Calu3 (cell line): ENCODE data around the gene IL12RB1. TPM values are rescaled to one million over a fixed set of nuclear protein-coding genes. Genes with fewer than 3 reads are reported as not detected.

Source experiments
- BruUV-seq: library from RNA; stranded (reverse); fragments of 400-500 nt; replicated peaks from 2 replicates; lab custom pipeline; 2021; lab: Mats Ljungman, UMichigan
- CTCF ChIA-PET: fragments of 300-600 bp; sonication (Branson Sonifier 250); formaldehyde crosslinking; loops from one replicate; lab custom pipeline; 2022; ENCODE audit warnings: antibody characterized with exemption; lab: Charles Lee
- DNase-seq: peaks from one replicate; pipeline ENCODE4 v3.0.0; 2022
- H3K27ac Mint-ChIP-seq: one replicate; pipeline ENCODE4 v1.8.0; 2022; ENCODE audit warnings: mixed read lengths; ENCODE audit not compliant: unreplicated experiment
- H3K27me3 Mint-ChIP-seq: one replicate; pipeline ENCODE4 v1.8.0; 2022; ENCODE audit warnings: mixed read lengths; ENCODE audit not compliant: unreplicated experiment
- H3K36me3 Mint-ChIP-seq: one replicate; pipeline ENCODE4 v1.8.0; 2022; ENCODE audit warnings: mild to moderate bottlenecking, moderate library complexity, mixed read lengths; ENCODE audit not compliant: insufficient read depth, unreplicated experiment
- H3K4me1 Mint-ChIP-seq: one replicate; pipeline ENCODE4 v1.8.0; 2022; ENCODE audit warnings: mild to moderate bottlenecking, low read depth, mixed read lengths; ENCODE audit not compliant: unreplicated experiment
- H3K4me3 Mint-ChIP-seq: one replicate; pipeline ENCODE4 v1.8.0; 2022; ENCODE audit warnings: mild to moderate bottlenecking, low read depth, moderate library complexity, mixed read lengths; ENCODE audit not compliant: unreplicated experiment
- H3K9me3 Mint-ChIP-seq: one replicate; pipeline ENCODE4 v1.8.0; 2022; ENCODE audit warnings: low read depth, mixed read lengths; ENCODE audit not compliant: unreplicated experiment
- intact Hi-C: fragments of 100-400 bp; cut with micrococcal nuclease; formaldehyde crosslinking; loops from one replicate; pipeline ENCODE4 v1.10.0; 2022; ENCODE audit not compliant: unreplicated experiment
- total RNA-seq: library from RNA; stranded (reverse); gene quantifications from 2 replicates; pipeline ENCODE4 v1.2.3, GENCODE V29; 2022
- TF ChIP-seq, protein P1 (sequence below): fragments of 200-600 bp; IDR thresholded peaks from one replicate; pipeline ENCODE4 v1.8.0; 2022; ENCODE audit warnings: antibody characterized with exemption; ENCODE audit not compliant: unreplicated experiment

IL12RB1 gene
- total RNA-seq, 1 experiment from 2014 or later, result not detected

DNA sequence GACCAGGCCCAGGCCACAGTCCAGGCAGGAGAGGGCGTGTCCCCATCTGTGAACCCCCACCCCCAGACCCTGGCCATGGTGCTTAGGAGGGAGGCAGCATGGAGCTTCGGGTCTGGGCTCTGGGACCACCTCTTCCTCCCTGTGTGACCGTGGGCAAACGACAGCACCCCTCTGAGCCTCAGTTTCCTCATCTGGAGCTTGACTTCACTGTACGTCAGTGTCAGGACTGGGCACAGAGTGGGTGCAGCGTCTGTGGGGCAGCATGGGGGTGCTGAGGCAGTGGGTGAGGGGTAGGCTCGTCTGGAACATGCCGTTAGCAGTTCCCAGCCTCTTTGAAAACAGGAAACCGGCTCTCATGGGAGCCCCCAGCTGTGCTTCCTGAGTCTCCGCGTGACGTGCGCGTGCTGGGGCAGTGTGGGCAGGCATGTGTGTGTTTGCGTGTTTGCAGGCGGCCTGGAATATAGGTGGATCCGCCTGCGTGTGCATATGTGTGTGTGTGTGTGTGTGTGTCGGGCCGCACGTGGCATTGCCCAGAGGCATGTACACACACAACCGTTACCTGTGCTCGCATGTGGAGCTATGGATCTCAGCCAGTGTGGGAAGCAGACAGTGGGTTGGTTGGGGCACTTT is 63.0 kb downstream of the IL12RB1 start:
- no peak overlapping the region for H3K27ac Mint-ChIP-seq
- CTCF ChIA-PET, result no interaction called here

DNA sequence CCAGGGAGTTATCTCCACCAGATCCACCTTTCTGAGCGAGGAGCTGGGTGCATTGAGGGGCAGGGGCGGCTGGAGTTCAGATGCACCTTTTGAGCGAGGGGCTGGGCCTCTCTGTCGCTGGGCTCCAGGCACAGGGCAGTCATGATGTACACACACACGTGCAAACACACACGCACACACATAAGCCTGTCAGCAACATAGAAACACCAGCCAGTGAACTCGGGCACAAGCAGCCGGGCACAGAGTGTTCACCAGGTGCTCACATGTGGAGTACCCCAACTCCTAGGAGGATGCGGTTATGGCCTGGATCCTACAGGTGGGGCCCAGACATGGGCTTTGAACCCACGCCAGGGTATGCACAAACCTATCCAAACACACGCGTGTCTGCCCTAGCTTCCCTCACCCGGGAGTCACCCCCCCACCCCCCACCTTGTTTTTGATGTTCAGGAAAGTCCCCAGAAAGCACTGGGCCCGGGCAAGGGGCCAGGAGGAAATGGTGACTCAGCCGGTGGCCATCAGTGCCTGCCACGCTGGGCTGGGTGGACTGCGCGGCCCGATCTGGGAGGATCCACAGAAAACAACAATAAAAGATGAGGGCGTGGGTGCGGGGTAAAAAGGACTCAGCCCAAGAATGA is 65.5 kb downstream of the IL12RB1 start:
- BruUV-seq, result no TSS peak
- CTCF ChIA-PET, result interaction anchor here (0.8 kb wide), 1 partner anchor 17 kb away, joined by 3 read pairs; no protein-coding TSS in a partner anchor
- H3K27ac Mint-ChIP-seq, result peak overlapping the region; percentile 82

More for the DNA sequence above, 63.0 kb downstream of the IL12RB1 start:
- TF ChIP-seq, protein P1, sequence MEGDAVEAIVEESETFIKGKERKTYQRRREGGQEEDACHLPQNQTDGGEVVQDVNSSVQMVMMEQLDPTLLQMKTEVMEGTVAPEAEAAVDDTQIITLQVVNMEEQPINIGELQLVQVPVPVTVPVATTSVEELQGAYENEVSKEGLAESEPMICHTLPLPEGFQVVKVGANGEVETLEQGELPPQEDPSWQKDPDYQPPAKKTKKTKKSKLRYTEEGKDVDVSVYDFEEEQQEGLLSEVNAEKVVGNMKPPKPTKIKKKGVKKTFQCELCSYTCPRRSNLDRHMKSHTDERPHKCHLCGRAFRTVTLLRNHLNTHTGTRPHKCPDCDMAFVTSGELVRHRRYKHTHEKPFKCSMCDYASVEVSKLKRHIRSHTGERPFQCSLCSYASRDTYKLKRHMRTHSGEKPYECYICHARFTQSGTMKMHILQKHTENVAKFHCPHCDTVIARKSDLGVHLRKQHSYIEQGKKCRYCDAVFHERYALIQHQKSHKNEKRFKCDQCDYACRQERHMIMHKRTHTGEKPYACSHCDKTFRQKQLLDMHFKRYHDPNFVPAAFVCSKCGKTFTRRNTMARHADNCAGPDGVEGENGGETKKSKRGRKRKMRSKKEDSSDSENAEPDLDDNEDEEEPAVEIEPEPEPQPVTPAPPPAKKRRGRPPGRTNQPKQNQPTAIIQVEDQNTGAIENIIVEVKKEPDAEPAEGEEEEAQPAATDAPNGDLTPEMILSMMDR, result no peak
- intact Hi-C loops, result no loop called here
- BruUV-seq, result no TSS peak
- H3K9me3 Mint-ChIP-seq, result no peaks in the 10 kb centered on the region
- H3K36me3 Mint-ChIP-seq, result peaks cover 5% of the 10 kb centered on the region
- no peaks in the 10 kb centered on the region for H3K27me3 Mint-ChIP-seq
- peaks cover 31% of the 10 kb centered on the region for H3K4me1 Mint-ChIP-seq
- no peak for DNase-seq
- no peak overlapping the region for H3K4me3 Mint-ChIP-seq

DNA sequence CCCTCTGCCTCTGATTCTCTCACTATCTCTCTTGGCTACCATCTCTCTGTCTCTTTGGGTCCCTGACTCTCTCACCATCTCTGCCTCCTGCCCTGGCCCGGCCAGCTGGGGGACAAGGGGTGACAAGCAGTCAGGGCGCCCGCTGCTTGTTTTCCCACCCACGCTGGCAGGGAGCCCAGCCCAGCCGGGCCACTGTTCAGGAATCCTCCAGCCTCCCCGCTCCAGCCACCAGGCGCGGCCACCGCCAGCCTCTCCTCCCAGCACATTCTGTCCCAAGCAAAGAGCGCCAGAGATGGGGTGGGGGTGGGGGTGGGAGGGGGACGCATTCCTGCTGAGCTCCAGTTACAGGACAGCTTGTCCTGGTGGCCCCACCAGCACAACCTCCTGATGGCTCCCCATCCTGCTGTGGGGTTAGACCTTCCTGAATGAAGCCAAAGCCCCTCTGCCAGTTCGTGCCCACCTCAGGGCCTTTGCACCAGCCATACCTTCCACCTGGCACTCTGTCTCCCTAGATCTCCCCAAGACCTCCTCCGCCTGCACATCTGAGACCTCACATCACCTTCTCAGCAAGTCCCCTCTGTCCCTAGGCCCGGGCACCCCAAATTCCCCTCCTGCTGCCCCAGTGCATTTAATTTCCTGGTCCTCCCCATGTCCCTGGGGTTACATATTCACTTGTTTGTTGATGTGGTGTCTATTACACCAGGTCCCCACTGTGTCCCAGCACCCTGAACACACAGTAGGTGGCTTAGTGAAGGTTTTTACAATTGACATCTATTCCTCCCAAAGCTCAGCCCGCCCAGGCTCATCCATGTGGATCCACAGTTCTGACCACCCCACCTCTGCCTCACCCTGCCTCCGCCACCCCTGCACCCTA is 66.3 kb downstream of the IL12RB1 start:
- intact Hi-C loops, result no loop called here
- no TSS peak for BruUV-seq
- CTCF ChIA-PET, result interaction anchor here (0.8 kb wide), 1 partner anchor 16 kb away, joined by 3 read pairs; no protein-coding TSS in a partner anchor
- H3K9me3 Mint-ChIP-seq, result no peaks in the 10 kb centered on the region
- TF ChIP-seq, protein P1, result no peak
- no peaks in the 10 kb centered on the region for H3K27me3 Mint-ChIP-seq
- peaks cover 5% of the 10 kb centered on the region for H3K36me3 Mint-ChIP-seq
- peak overlapping the region; percentile 82 for H3K27ac Mint-ChIP-seq
- peak; percentile 63 for DNase-seq
- peaks cover 31% of the 10 kb centered on the region for H3K4me1 Mint-ChIP-seq
- peak overlapping the region; percentile 10 for H3K4me3 Mint-ChIP-seq

More for the DNA sequence above, 65.5 kb downstream of the IL12RB1 start:
- Mint-ChIP-seq H3K27me3 (no peaks in the 10 kb centered on the region), H3K4me1 (peaks cover 31% of the 10 kb centered on the region), H3K9me3 (no peaks in the 10 kb centered on the region), H3K36me3 (peaks cover 5% of the 10 kb centered on the region), H3K4me3 (no peak overlapping the region)
- TF ChIP-seq, protein P1, result no peak
- peak; percentile 83 for DNase-seq
- intact Hi-C loops, result no loop called here

DNA sequence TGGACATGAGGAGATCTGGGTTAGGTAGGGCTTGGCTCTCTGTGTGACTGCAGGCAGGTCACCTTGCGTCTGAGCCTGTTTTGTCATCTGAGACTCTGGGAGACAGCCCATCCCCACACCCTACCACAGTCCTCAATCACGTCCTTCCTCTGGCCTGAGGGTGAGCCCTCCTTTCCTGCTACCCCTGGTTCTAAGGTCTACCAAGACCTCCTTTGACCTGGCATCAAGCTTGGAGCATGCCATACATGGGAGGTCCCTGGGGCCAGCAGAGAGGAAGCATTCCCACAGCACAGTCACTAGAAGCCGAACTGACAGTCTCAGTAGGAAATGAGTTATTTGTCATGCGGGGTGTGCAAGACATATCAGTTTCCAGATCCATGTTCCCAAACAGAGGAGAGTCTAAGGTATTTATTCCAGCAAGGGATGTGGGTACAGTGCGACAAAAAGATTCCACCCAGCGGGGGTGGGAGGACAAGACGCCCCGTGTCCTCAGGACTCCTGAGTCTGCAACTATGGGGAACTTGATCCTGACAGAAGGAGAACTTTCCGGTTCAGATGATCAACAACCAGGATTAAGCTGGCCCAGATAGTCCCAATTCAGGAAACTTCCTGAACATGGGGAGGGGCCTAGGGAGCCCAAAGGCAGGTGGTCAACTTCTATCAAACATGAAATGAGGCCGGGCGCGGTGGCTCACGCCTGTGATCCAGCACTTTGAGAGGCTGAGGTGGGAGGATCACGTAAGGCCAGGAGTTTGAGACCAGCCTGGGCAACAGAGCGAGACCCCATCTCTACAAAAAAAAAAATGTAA is 69.3 kb downstream of the IL12RB1 start:
- H3K9me3 Mint-ChIP-seq, result no peaks in the 10 kb centered on the region
- intact Hi-C loops, result no loop called here
- peaks cover 38% of the 10 kb centered on the region for H3K4me1 Mint-ChIP-seq

More for the DNA sequence above, 69.3 kb downstream of the IL12RB1 start:
- peaks cover 23% of the 10 kb centered on the region for H3K36me3 Mint-ChIP-seq
- CTCF ChIA-PET, result no interaction called here
- no TSS peak for BruUV-seq
- H3K27ac Mint-ChIP-seq, result no peak overlapping the region
- H3K27me3 Mint-ChIP-seq, result no peaks in the 10 kb centered on the region
- DNase-seq, result no peak
- no peak overlapping the region for H3K4me3 Mint-ChIP-seq
- TF ChIP-seq, protein P1, result no peak
